Nephron progenitor cell (in vitro differentiated cells): Measurements from ENCODE around the gene WT1.

Experiments
- DNase-seq: peaks from one replicate; pipeline ENCODE4 v3.0.0; 2021
- H3K27ac Mint-ChIP-seq: 2 replicates; pipeline ENCODE4 v1.8.0; 2021; ENCODE audit warnings: mild to moderate bottlenecking, moderate library complexity, mixed read lengths
- H3K27me3 Mint-ChIP-seq: 2 replicates; pipeline ENCODE4 v1.8.0; 2021; ENCODE audit warnings: mild to moderate bottlenecking, low read depth, mixed read lengths; ENCODE audit not compliant: poor library complexity
- H3K36me3 Mint-ChIP-seq: 2 replicates; pipeline ENCODE4 v1.8.0; 2021; ENCODE audit warnings: low read depth, mixed read lengths
- H3K4me1 Mint-ChIP-seq: 2 replicates; pipeline ENCODE4 v1.8.0; 2021; ENCODE audit warnings: mixed read lengths
- H3K4me3 Mint-ChIP-seq: 2 replicates; pipeline ENCODE4 v1.8.0; 2021; ENCODE audit warnings: mild to moderate bottlenecking, moderate library complexity, mixed read lengths
- H3K9me3 Mint-ChIP-seq: 2 replicates; pipeline ENCODE4 v1.8.0; 2021; ENCODE audit warnings: mild to moderate bottlenecking, moderate library complexity, mixed read lengths
- CTCF ChIP-seq: fragments of 200-600 bp; sonication (generic); IDR thresholded peaks from 2 replicates; pipeline ENCODE4 v1.5.0; 2021; ENCODE audit warnings: antibody characterized with exemption

The WT1 gene

GRCh38 chr11:32440916-32441315 lies 5.6 kb upstream of the WT1 start:
- peak overlapping the region; percentile 99 for H3K4me3 Mint-ChIP-seq
- no peak for TF ChIP-seq CTCF
- H3K36me3 Mint-ChIP-seq = peaks cover 42% of the 10 kb centered on the region
- H3K27me3 Mint-ChIP-seq = peaks cover 91% of the 10 kb centered on the region
- peaks cover 4% of the 10 kb centered on the region for H3K9me3 Mint-ChIP-seq
- peaks cover 61% of the 10 kb centered on the region for H3K4me1 Mint-ChIP-seq
- no peak overlapping the region for H3K27ac Mint-ChIP-seq
- DNase-seq = peak; percentile 9

GRCh38 chr11:32440312-32440908 lies 5.1 kb upstream of the WT1 start:
- H3K27ac Mint-ChIP-seq = no peak overlapping the region
- H3K4me3 Mint-ChIP-seq = peak overlapping the region; percentile 99
- H3K36me3 Mint-ChIP-seq = peaks cover 42% of the 10 kb centered on the region
- H3K9me3 Mint-ChIP-seq = peaks cover 4% of the 10 kb centered on the region
- DNase-seq = no peak
- TF ChIP-seq CTCF = no peak
- peaks cover 91% of the 10 kb centered on the region for H3K27me3 Mint-ChIP-seq
- peaks cover 59% of the 10 kb centered on the region for H3K4me1 Mint-ChIP-seq

- peaks cover 84% of the 10 kb centered on the region for H3K27me3 Mint-ChIP-seq
- peaks cover 4% of the 10 kb centered on the region for H3K9me3 Mint-ChIP-seq
- peak; percentile 34 for DNase-seq
- no peak for TF ChIP-seq CTCF
- peak overlapping the region; percentile 99 for H3K4me3 Mint-ChIP-seq
- peaks cover 59% of the 10 kb centered on the region for H3K4me1 Mint-ChIP-seq
- H3K36me3 Mint-ChIP-seq = peaks cover 42% of the 10 kb centered on the region
- peak overlapping the region; percentile 68 for H3K27ac Mint-ChIP-seq
Observed at GRCh38 chr11:32439501-32440210, 4.3 kb upstream of the WT1 start.

- peak overlapping the region; percentile 99 for H3K4me3 Mint-ChIP-seq
- no peaks in the 10 kb centered on the region for H3K9me3 Mint-ChIP-seq
- TF ChIP-seq CTCF = no peak
- peak; percentile 69 for DNase-seq
- peaks cover 41% of the 10 kb centered on the region for H3K36me3 Mint-ChIP-seq
- H3K27ac Mint-ChIP-seq = no peak overlapping the region
- peaks cover 59% of the 10 kb centered on the region for H3K4me1 Mint-ChIP-seq
- H3K27me3 Mint-ChIP-seq = peaks cover 86% of the 10 kb centered on the region
Observed at GRCh38 chr11:32438866-32439489, 3.6 kb upstream of the WT1 start.

DNA sequence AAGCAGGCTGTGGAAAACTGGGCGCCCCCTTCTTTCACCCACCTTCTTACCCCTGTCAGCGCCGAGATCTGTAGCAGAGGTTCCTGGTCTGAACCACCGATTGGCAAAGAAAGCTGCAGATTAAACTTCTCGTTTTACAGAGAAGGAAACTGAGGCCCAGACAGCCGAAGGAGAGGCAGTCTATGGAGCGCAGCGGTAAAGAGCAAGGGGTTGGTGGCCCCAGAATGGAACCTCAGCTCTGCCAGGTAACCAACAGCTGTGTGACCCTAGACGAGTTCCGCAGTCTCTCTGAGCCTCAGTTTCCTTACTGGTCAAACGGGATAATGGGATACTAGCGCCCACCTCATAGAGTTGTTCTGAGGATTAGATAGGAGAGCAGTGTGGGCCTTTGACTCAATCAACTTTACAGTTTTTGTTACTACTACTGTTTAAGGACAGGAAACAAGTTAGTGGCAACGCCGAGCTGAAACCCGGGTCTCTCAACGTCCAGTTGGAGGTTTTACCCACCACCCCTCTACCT lies 3.1 kb upstream of the WT1 start:
- peaks cover 86% of the 10 kb centered on the region for H3K27me3 Mint-ChIP-seq
- peaks cover 59% of the 10 kb centered on the region for H3K4me1 Mint-ChIP-seq
- H3K4me3 Mint-ChIP-seq = peak overlapping the region; percentile 99
- H3K9me3 Mint-ChIP-seq = no peaks in the 10 kb centered on the region
- peaks cover 47% of the 10 kb centered on the region for H3K36me3 Mint-ChIP-seq
- H3K27ac Mint-ChIP-seq = no peak overlapping the region
- TF ChIP-seq CTCF = no peak
- no peak for DNase-seq
